C4-2B (cell line): ENCODE measurements around the gene NRP1.

ENCODE experiments used
- H3K27ac ChIP-seq: fragments of 450-650 bp; 2 replicates; pipeline ENCODE4 v1.5.1; 2017
- CTCF ChIP-seq: fragments of 450-650 bp; conservative IDR thresholded peaks from 2 replicates; pipeline ENCODE4 v1.5.1; 2017; ENCODE audit warnings: mild to moderate bottlenecking
- ZFX ChIP-seq: fragments of 450-650 bp; IDR thresholded peaks from 2 replicates; pipeline ENCODE4 v1.6.1; 2017

The NRP1 gene

GRCh38 chr10:33212061-33212748 lies 122.3 kb downstream of the NRP1 start:
- no peak overlapping the region for H3K27ac ChIP-seq
- TF ChIP-seq CTCF (no peak), ZFX (no peak)

GRCh38 chr10:33211106-33211878 lies 123.2 kb downstream of the NRP1 start:
- H3K27ac ChIP-seq, result no peak overlapping the region
- TF ChIP-seq CTCF (no peak), ZFX (no peak)

GRCh38 chr10:33209802-33210201 lies 124.7 kb downstream of the NRP1 start:
- TF ChIP-seq CTCF, result no peak
- TF ChIP-seq ZFX, result no peak
- no peak overlapping the region for H3K27ac ChIP-seq

- no peak overlapping the region for H3K27ac ChIP-seq
- TF ChIP-seq CTCF, result no peak
- no peak for TF ChIP-seq ZFX
These were observed 126.3 kb downstream of the NRP1 start for GRCh38 chr10:33208166-33208565.

- H3K27ac ChIP-seq, result no peak overlapping the region
- TF ChIP-seq ZFX, result no peak
- TF ChIP-seq CTCF, result no peak
These were observed 130.4 kb downstream of the NRP1 start for GRCh38 chr10:33204031-33204430.

- H3K27ac ChIP-seq, result no peak overlapping the region
- TF ChIP-seq ZFX (no peak), CTCF (no peak)
These were observed 132.5 kb downstream of the NRP1 start for GRCh38 chr10:33201971-33202370.

- H3K27ac ChIP-seq, result no peak overlapping the region
- no peak for TF ChIP-seq ZFX
- no peak for TF ChIP-seq CTCF
These were observed 133.2 kb downstream of the NRP1 start for GRCh38 chr10:33201056-33201780.
